GM23248 (cell line): ENCODE data around the gene COL9A2.

ENCODE experiments used
- EZH2 ChIP-seq: fragments of 200-600 bp; sonication (generic); IDR thresholded peaks from 2 replicates; pipeline ENCODE4 v1.6.1; 2018; ENCODE audit warnings: antibody characterized with exemption, mild to moderate bottlenecking; ENCODE audit not compliant: insufficient read depth, poor library complexity, severe bottlenecking
- EZH2phosphoT487 ChIP-seq: fragments of 200-600 bp; sonication (generic); IDR thresholded peaks from 2 replicates; pipeline ENCODE4 v1.6.1; 2018; ENCODE audit warnings: antibody characterized with exemption, moderate library complexity, mild to moderate bottlenecking, low read depth; ENCODE audit not compliant: insufficient read depth

- no peak for TF ChIP-seq EZH2phosphoT487
- no peak for TF ChIP-seq EZH2
Observed at GRCh38 chr1:40303790-40304189, 13.3 kb downstream of the COL9A2 start.
